Vagina (tissue), 2 donors: ENCODE results near the gene CALN1. TPM values are rescaled to one million over a fixed set of nuclear protein-coding genes. Genes with fewer than 3 reads are reported as not detected.

ENCODE experiments used
- DNase-seq, 2 donors: peaks; one replicate each; pipeline ENCODE4 v3.0.0-alpha.2; 2017; ENCODE audit errors: extremely low spot score in 2 of 2
- H3K27ac ChIP-seq: fragments of 200-600 bp; sonication (generic); one replicate; pipeline ENCODE4 v1.5.1; 2019
- H3K27me3 ChIP-seq: fragments of 200-600 bp; sonication (generic); one replicate; pipeline ENCODE4 v1.5.1; 2019
- H3K36me3 ChIP-seq, 2 donors: fragments of 200-600 bp; sonication (generic); one replicate each; pipeline ENCODE4 v1.5.1; 2017 to 2019
- H3K4me1 ChIP-seq: fragments of 200-600 bp; sonication (generic); one replicate; pipeline ENCODE4 v1.5.1; 2019
- H3K4me3 ChIP-seq, 2 donors: fragments of 200-600 bp; sonication (generic); 1 replicate in 1 of 2; 2 replicates in 1 of 2; pipeline ENCODE4 v1.5.1; 2016 to 2019
- H3K9me3 ChIP-seq: fragments of 200-600 bp; sonication (generic); one replicate; pipeline ENCODE4 v1.5.1; 2019
- CTCF ChIP-seq, 3 experiments: fragments of 450-650 bp in 2 of 3; fragments of 200-600 bp in 1 of 3; sonication (generic) in 1 of 3; IDR thresholded peaks; one replicate each; pipeline ENCODE4 v1.5.1; 2017 to 2019; ENCODE audit warnings: antibody characterized with exemption in 3 of 3, mild to moderate bottlenecking in 2 of 3, moderate library complexity in 2 of 3
- POLR2A ChIP-seq, 2 donors: fragments of 450-650 bp; IDR thresholded peaks; one replicate each; pipeline ENCODE4 v1.6.1; 2017; ENCODE audit warnings: antibody characterized with exemption in 2 of 2, mild to moderate bottlenecking in 2 of 2, moderate library complexity in 2 of 2
- POLR2AphosphoS5 ChIP-seq, 2 donors: sonication (generic); formaldehyde crosslinking; IDR thresholded peaks; one replicate each; pipeline ENCODE4 v1.9.0; 2017; ENCODE audit warnings: antibody characterized with exemption in 2 of 2, mild to moderate bottlenecking in 2 of 2, low read depth in 1 of 2; ENCODE audit not compliant: insufficient read depth in 1 of 2
- intact Hi-C: fragments of 100-400 bp; cut with DNase I; formaldehyde crosslinking; loops from one replicate; pipeline ENCODE4 v1.15.1; 2023
- total RNA-seq: library from RNA; depleted of rRNA; stranded (reverse); fragments of >200 nt; gene quantifications from one replicate; pipeline ENCODE4 v1.2.3, GENCODE V29; 2016

CALN1 gene
- total RNA-seq, 1 donor from 2014 or later, result 6.9 TPM

DNA sequence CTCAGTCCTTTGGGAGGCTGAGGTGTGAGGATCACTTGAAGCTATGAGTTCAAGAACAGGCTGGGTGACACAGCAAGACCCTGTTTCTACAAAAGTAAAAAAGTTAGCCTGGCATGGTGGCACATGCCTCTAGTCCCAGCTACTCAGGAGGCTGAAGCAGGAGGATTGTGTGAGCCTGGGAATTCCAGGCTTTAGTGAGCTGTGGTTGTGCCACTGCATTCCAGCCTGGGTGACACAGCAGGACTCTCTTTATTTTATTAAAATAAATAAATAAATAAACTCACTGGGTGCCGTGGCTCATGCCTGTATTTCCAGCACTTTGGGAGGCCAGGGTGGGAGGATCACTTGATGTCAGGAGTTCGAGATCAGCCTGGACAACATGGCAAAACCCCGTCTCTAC lies 607.9 kb downstream of the CALN1 start:
- Histone ChIP-seq H3K4me3 (no peak overlapping the region), H3K4me1 (no peaks in the 10 kb centered on the region), H3K36me3 (no peaks in the 10 kb centered on the region), H3K27me3 (no peaks in the 10 kb centered on the region), H3K27ac (no peak overlapping the region), H3K9me3 (no peaks in the 10 kb centered on the region)
- TF ChIP-seq CTCF (IDR thresholded peaks at IDR 0.05) (no peak), POLR2A (IDR thresholded peaks at IDR 0.05) (no peak), POLR2AphosphoS5 (IDR thresholded peaks at IDR 0.05; ENCODE audit: insufficient read depth in 1 of 2, low read depth in 1 of 2) (no peak)
- no peak for DNase-seq
- intact Hi-C loops, result no loop called here

- intact Hi-C loops, result no loop called here
- DNase-seq, result no peak
- Histone ChIP-seq H3K4me3 (no peak overlapping the region), H3K9me3 (no peaks in the 10 kb centered on the region), H3K4me1 (no peaks in the 10 kb centered on the region), H3K27ac (no peak overlapping the region), H3K27me3 (no peaks in the 10 kb centered on the region), H3K36me3 (no peaks in the 10 kb centered on the region)
- TF ChIP-seq POLR2AphosphoS5 (IDR thresholded peaks at IDR 0.05; ENCODE audit: insufficient read depth in 1 of 2, low read depth in 1 of 2) (no peak), CTCF (IDR thresholded peaks at IDR 0.05) (no peak), POLR2A (IDR thresholded peaks at IDR 0.05) (no peak)
Observed at GRCh38 chr7:71801976-71802375, 610.2 kb downstream of the CALN1 start.

GRCh38 chr7:71800321-71800720 lies 611.8 kb downstream of the CALN1 start:
- no peak overlapping the region for H3K4me3 ChIP-seq
- intact Hi-C loops, result no loop called here
- H3K36me3 ChIP-seq, result no peaks in the 10 kb centered on the region
- no peaks in the 10 kb centered on the region for H3K4me1 ChIP-seq
- no peak for DNase-seq
- no peak for TF ChIP-seq CTCF (IDR thresholded peaks at IDR 0.05)
- no peak overlapping the region for H3K27ac ChIP-seq
- no peaks in the 10 kb centered on the region for H3K9me3 ChIP-seq
- H3K27me3 ChIP-seq, result no peaks in the 10 kb centered on the region

- Histone ChIP-seq H3K9me3 (no peaks in the 10 kb centered on the region), H3K4me3 (no peak overlapping the region), H3K27me3 (no peaks in the 10 kb centered on the region), H3K36me3 (no peaks in the 10 kb centered on the region), H3K4me1 (no peaks in the 10 kb centered on the region), H3K27ac (no peak overlapping the region)
- intact Hi-C loops, result no loop called here
- TF ChIP-seq POLR2AphosphoS5 (IDR thresholded peaks at IDR 0.05; ENCODE audit: insufficient read depth in 1 of 2, low read depth in 1 of 2), result no peak
- no peak for TF ChIP-seq POLR2A (IDR thresholded peaks at IDR 0.05)
- no peak for TF ChIP-seq CTCF (IDR thresholded peaks at IDR 0.05)
- DNase-seq, result no peak
Observed at GRCh38 chr7:71795410-71795809, 616.7 kb downstream of the CALN1 start.

DNA sequence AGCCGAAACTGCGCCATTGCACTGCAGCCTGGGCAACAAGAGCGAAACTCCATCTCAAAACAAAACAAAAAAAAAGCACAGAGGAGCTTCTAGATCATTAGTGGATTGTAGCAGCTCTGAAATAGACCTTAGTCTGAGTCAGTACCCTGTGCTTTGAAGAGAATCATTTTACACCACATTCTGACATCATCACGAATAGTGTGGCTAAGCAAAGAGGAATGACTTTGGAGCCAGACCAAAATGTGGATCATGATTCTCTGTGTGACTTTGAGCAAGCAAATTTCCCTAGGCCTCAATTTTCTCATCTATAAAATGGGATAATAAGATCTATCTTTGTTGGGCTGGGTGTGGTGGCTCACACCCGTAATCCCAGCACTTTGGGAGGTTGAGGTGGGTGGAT lies 618.9 kb downstream of the CALN1 start:
- intact Hi-C loops, result no loop called here
- DNase-seq, result no peak
- Histone ChIP-seq H3K9me3 (peaks cover 8% of the 10 kb centered on the region), H3K4me3 (no peak overlapping the region), H3K4me1 (no peaks in the 10 kb centered on the region), H3K36me3 (no peaks in the 10 kb centered on the region), H3K27me3 (no peaks in the 10 kb centered on the region), H3K27ac (no peak overlapping the region)
- no peak for TF ChIP-seq POLR2AphosphoS5 (IDR thresholded peaks at IDR 0.05; ENCODE audit: insufficient read depth in 1 of 2, low read depth in 1 of 2)
- TF ChIP-seq CTCF (IDR thresholded peaks at IDR 0.05), result no peak
- TF ChIP-seq POLR2A (IDR thresholded peaks at IDR 0.05), result no peak
